H1 (cell line): ENCODE measurements around the gene MMP19. TPM values are rescaled to one million over a fixed set of nuclear protein-coding genes. Genes with fewer than 3 reads are reported as not detected.

ENCODE experiments used
- CTCF ChIA-PET: fragments of 300-600 bp; sonication (Branson Sonifier 250); formaldehyde crosslinking; loops from one replicate; lab custom pipeline; 2021; ENCODE audit not compliant: partially characterized antibody; lab: Charles Lee
- POLR2A ChIA-PET: fragments of 300-600 bp; sonication (Branson Sonifier 250); formaldehyde crosslinking; loops from one replicate; lab custom pipeline; 2021; ENCODE audit warnings: inconsistent platforms; ENCODE audit not compliant: partially characterized antibody; lab: Charles Lee
- DNase-seq, 2 experiments: peaks; one replicate each; pipeline versions ENCODE4 v3.0.0 to v3.0.0-alpha.2; 2010 to 2022; ENCODE audit warnings: low spot score in 2 of 2, low read depth in 1 of 2, mixed read lengths in 1 of 2
- FAIRE-seq: peaks from 2 replicates; lab custom pipeline; 2011; peaks lifted over from hg19 to GRCh38; lab: Jason Lieb, UNC
- H2AFZ ChIP-seq: 2 replicates; pipeline ENCODE4 v1.8.1; 2012; ENCODE audit warnings: low read length, inconsistent platforms
- H2AK5ac ChIP-seq: 2 replicates; pipeline ENCODE4 v1.6.1; 2013; ENCODE audit warnings: low read depth, low read length
- H2BK120ac ChIP-seq: replicated peaks from 2 replicates; pipeline ENCODE3; 2013; ENCODE audit warnings: low read depth, low read length, inconsistent platforms
- H2BK12ac ChIP-seq: 2 replicates; pipeline ENCODE4 v1.6.1; 2013; ENCODE audit warnings: low read depth, low read length
- H2BK15ac ChIP-seq: 2 replicates; pipeline ENCODE4 v1.6.1; 2013; ENCODE audit warnings: low read length
- H2BK20ac ChIP-seq: 2 replicates; pipeline ENCODE4 v1.6.1; 2013; ENCODE audit warnings: low read length
- H2BK5ac ChIP-seq: 2 replicates; pipeline ENCODE4 v1.6.1; 2013; ENCODE audit warnings: low read depth, low read length
- H3K14ac ChIP-seq: 2 replicates; pipeline ENCODE4 v1.6.1; 2013; ENCODE audit warnings: inconsistent platforms; ENCODE audit not compliant: insufficient read length
- H3K18ac ChIP-seq: 2 replicates; pipeline ENCODE4 v1.6.1; 2013; ENCODE audit warnings: low read length; ENCODE audit errors: extremely low read depth
- H3K23ac ChIP-seq: 2 replicates; pipeline ENCODE4 v1.6.1; 2013; ENCODE audit warnings: inconsistent platforms; ENCODE audit not compliant: insufficient read length
- H3K23me2 ChIP-seq: 2 replicates; pipeline ENCODE4 v1.6.1; 2013; ENCODE audit warnings: low read depth, low read length
- H3K27ac ChIP-seq: 2 replicates; pipeline ENCODE4 v1.6.1; 2011; ENCODE audit warnings: low read depth, low read length, inconsistent platforms
- H3K27me3 ChIP-seq, 4 experiments: replicated peaks in 1 of 4; 1 replicate in 1 of 4; 2 replicates in 3 of 4; pipeline versions ENCODE4 v1.6.1 to v1.8.1; 2011 to 2013; ENCODE audit warnings: low read length in 3 of 4, mild to moderate bottlenecking in 3 of 4, inconsistent platforms in 2 of 4, mixed read lengths in 2 of 4, moderate library complexity in 1 of 4; ENCODE audit not compliant: control insufficient read depth in 3 of 4, insufficient read depth in 3 of 4; ENCODE audit errors: extremely low read depth in 1 of 4
- H3K36me3 ChIP-seq, 4 experiments: 2 replicates each; pipeline versions ENCODE4 v1.6.1 to v1.8.1; 2011 to 2013; ENCODE audit warnings: mild to moderate bottlenecking in 4 of 4, low read length in 3 of 4, moderate library complexity in 2 of 4, control low read depth in 1 of 4, inconsistent platforms in 1 of 4; ENCODE audit not compliant: insufficient read depth in 4 of 4, control insufficient read depth in 2 of 4
- H3K4ac ChIP-seq: replicated peaks from 2 replicates; pipeline ENCODE3; 2013; ENCODE audit warnings: low read length, low read depth, mixed read lengths, inconsistent platforms; ENCODE audit not compliant: insufficient read length
- H3K4me1 ChIP-seq, 4 experiments: replicated peaks in 1 of 4; 1 replicate in 1 of 4; 2 replicates in 3 of 4; pipeline versions ENCODE4 v1.6.1 to v1.8.1; 2011 to 2013; ENCODE audit warnings: low read length in 3 of 4, inconsistent platforms in 2 of 4, mixed read lengths in 1 of 4; ENCODE audit not compliant: insufficient read depth in 4 of 4, control insufficient read depth in 3 of 4
- H3K4me2 ChIP-seq, 2 experiments: 2 replicates each; pipeline versions ENCODE4 v1.6.1 to v1.8.1; 2011 to 2013; ENCODE audit warnings: low read depth in 2 of 2, low read length in 2 of 2, control low read depth in 1 of 2, inconsistent platforms in 1 of 2, mild to moderate bottlenecking in 1 of 2; ENCODE audit not compliant: insufficient read depth in 1 of 2
- H3K4me3 ChIP-seq, 4 experiments: fragments of 200-600, 300-600 bp in 1 of 4; sonication (generic), shearing (Covaris generic), sonication (Bioruptor Twin) in 1 of 4; 2 replicates each; pipeline versions ENCODE4 v1.5.1 to v1.8.1; 2011 to 2016; ENCODE audit warnings: low read length in 4 of 4, low read depth in 3 of 4, control low read depth in 2 of 4, inconsistent platforms in 2 of 4, mild to moderate bottlenecking in 2 of 4, mixed read lengths in 1 of 4, moderate library complexity in 1 of 4; ENCODE audit not compliant: insufficient read depth in 2 of 4; ENCODE audit errors: extremely low read depth in 1 of 4
- H3K56ac ChIP-seq: replicated peaks from 2 replicates; pipeline ENCODE3; 2013; ENCODE audit warnings: low read depth, mild to moderate bottlenecking, mixed read lengths, low read length, inconsistent platforms; ENCODE audit not compliant: insufficient read length
- H3K79me1 ChIP-seq: 2 replicates; pipeline ENCODE4 v1.6.1; 2013; ENCODE audit warnings: low read depth, low read length, control low read depth
- H3K79me2 ChIP-seq, 2 experiments: 2 replicates each; pipeline versions ENCODE4 v1.6.1 to v1.8.1; 2012 to 2013; ENCODE audit warnings: low read length in 2 of 2, mild to moderate bottlenecking in 2 of 2, inconsistent platforms in 1 of 2; ENCODE audit not compliant: insufficient read depth in 2 of 2, control insufficient read depth in 1 of 2
- H3K9ac ChIP-seq, 4 experiments: replicated peaks in 1 of 4; 1 replicate in 1 of 4; 2 replicates in 3 of 4; pipeline versions ENCODE4 v1.6.1 to v1.8.1; 2011 to 2013; ENCODE audit warnings: low read depth in 3 of 4, low read length in 3 of 4, control low read depth in 2 of 4, mild to moderate bottlenecking in 2 of 4, moderate library complexity in 2 of 4, inconsistent platforms in 1 of 4; ENCODE audit errors: extremely low read depth in 1 of 4
- H3K9me3 ChIP-seq, 2 experiments: 2 replicates each; pipeline versions ENCODE4 v1.6.1 to v1.8.1; 2012 to 2013; ENCODE audit warnings: mild to moderate bottlenecking in 2 of 2, moderate library complexity in 2 of 2, control low read depth in 1 of 2, inconsistent platforms in 1 of 2, low read depth in 1 of 2, low read length in 1 of 2, mixed read lengths in 1 of 2; ENCODE audit not compliant: insufficient read depth in 2 of 2
- H4K20me1 ChIP-seq, 2 experiments: replicated peaks in 1 of 2; 2 replicates each; pipeline versions ENCODE3 to v1.8.1; 2011 to 2013; ENCODE audit warnings: inconsistent platforms in 2 of 2, low read length in 2 of 2, mild to moderate bottlenecking in 1 of 2; ENCODE audit not compliant: insufficient read depth in 2 of 2, control insufficient read depth in 1 of 2
- H4K5ac ChIP-seq: 2 replicates; pipeline ENCODE4 v1.6.1; 2013; ENCODE audit warnings: low read length, low read depth, mixed read lengths, inconsistent platforms; ENCODE audit not compliant: insufficient read length
- H4K8ac ChIP-seq: 2 replicates; pipeline ENCODE4 v1.8.0; 2013; ENCODE audit warnings: mild to moderate bottlenecking, moderate library complexity, low read length, inconsistent platforms; ENCODE audit not compliant: insufficient read depth; ENCODE audit errors: extremely low read depth
- H4K91ac ChIP-seq: replicated peaks from 2 replicates; pipeline ENCODE3; 2013; ENCODE audit warnings: low read length, mixed read lengths, inconsistent platforms; ENCODE audit not compliant: insufficient read length
- BACH1 ChIP-seq: IDR thresholded peaks from 2 replicates; pipeline ENCODE4 v1.6.1; 2012; ENCODE audit warnings: low read length, improper control_type of control experiment
- POU5F1 ChIP-seq: IDR thresholded peaks from 2 replicates; pipeline ENCODE4 v1.6.1; 2011; ENCODE audit warnings: low read depth, mild to moderate bottlenecking, low read length, moderate library complexity
- TEAD4 ChIP-seq: IDR thresholded peaks from 2 replicates; pipeline ENCODE4 v1.6.1; 2012; ENCODE audit warnings: low read depth, low read length, inconsistent platforms, mixed read lengths
- WGBS, 2 experiments: shearing (Covaris generic) in 1 of 2; methylation state at CpG; one replicate each; pipeline versions ENCODE4 v1.1.6 to v1.1.7; 2013 to 2015; ENCODE audit warnings: low lambda C conversion rate in 2 of 2, mixed read lengths in 2 of 2, inconsistent platforms in 1 of 2, low coverage in 1 of 2, missing lambda C conversion rate in 1 of 2; ENCODE audit not compliant: insufficient replicate concordance in 2 of 2, insufficient coverage in 1 of 2, insufficient read length in 1 of 2; ENCODE audit errors: extremely low coverage in 1 of 2, missing lambda C conversion rate in 1 of 2; 5-methylcytosine and 5-hydroxymethylcytosine counted together
- polyA plus RNA-seq, 7 experiments: library from polyadenylated mRNA; depleted of rRNA in 3 of 7; stranded (reverse) in 5 of 7; unstranded in 2 of 7; fragments of >200 nt in 5 of 7; fragments of 200-250 nt in 2 of 7; gene quantifications; 1 replicate in 5 of 7; 2 replicates in 1 of 7; 4 replicates in 1 of 7; pipeline versions ENCODE4 v1.2.1 to v1.2.3, GENCODE V29; 2011 to 2013; ENCODE audit warnings: missing spikeins in 2 of 7, mixed read lengths in 2 of 7
- total RNA-seq: library from RNA; stranded (reverse); fragmentation: NEBNext Ultra II Directional; extraction: Animal tissue kit (Norgen Biotek cat#: 25700); gene quantifications from 2 replicates; pipeline ENCODE4 v1.2.1, GENCODE V29; 2021

Gene MMP19
- total and polyA plus RNA-seq, 2 of the 8 experiments (the other 6 are each of a cell fraction or from before 2014, with no cell fraction given), result 2.7 to 3.3 TPM

GRCh38 chr12:55850893-55851292, 8.2 kb upstream of the MMP19 start:
- H3K9me3 ChIP-seq, result no peaks in the 10 kb centered on the region
- H3K18ac ChIP-seq, result no peak overlapping the region
- TF ChIP-seq BACH1 (0 out of 2 replicates have a peak, but pooled peaks have one; percentile 39), POU5F1 (no peak), TEAD4 (peak; percentile 81; the same call in 1 of the 2 replicates)
- no peak overlapping the region for H4K5ac ChIP-seq
- no peak overlapping the region for H3K27ac ChIP-seq
- no peak overlapping the region for H2BK5ac ChIP-seq
- H3K27me3 ChIP-seq, result no peaks in the 10 kb centered on the region
- no peak overlapping the region for H2BK120ac ChIP-seq
- H2BK15ac ChIP-seq, result no peak overlapping the region
- DNase-seq (no peak), FAIRE-seq (no peak)
- no peaks in the 10 kb centered on the region for H4K20me1 ChIP-seq
- H3K23ac ChIP-seq, result no peak overlapping the region
- no peak overlapping the region for H4K91ac ChIP-seq
- H3K79me2 ChIP-seq, result no peaks in the 10 kb centered on the region
- no peak overlapping the region for H2AK5ac ChIP-seq
- H4K8ac ChIP-seq, result no peak overlapping the region
- H2AFZ ChIP-seq, result peak overlapping the region; percentile 2; the same call in 1 of the 2 replicates
- no peaks in the 10 kb centered on the region for H3K36me3 ChIP-seq
- H3K4ac ChIP-seq, result no peak overlapping the region
- no peaks in the 10 kb centered on the region for H3K23me2 ChIP-seq
- no peak overlapping the region for H2BK20ac ChIP-seq
- H3K9ac ChIP-seq, result no peak overlapping the region
- H3K4me1 ChIP-seq, result no peaks in the 10 kb centered on the region; a peak in 1 of 7 replicates
- H3K79me1 ChIP-seq, result no peaks in the 10 kb centered on the region
- ChIA-PET POLR2A (interaction anchor here (0.6 to 0.7 kb wide), 2 partner anchors 22 to 114 kb away, joined by 3 read pairs; no protein-coding TSS in a partner anchor), CTCF (interaction anchor here (0.5 kb wide), 1 partner anchor 21 kb away, joined by 3 read pairs; the partner anchor contains the start of gene DNAJC14)
- no peak overlapping the region for H3K4me3 ChIP-seq
- no peak overlapping the region for H3K14ac ChIP-seq
- WGBS, 2 experiments, result 89% methylated on average over 3 of the region's 3 CpGs; no CpG with 5 or more reads in 1 of the 2 experiments
- H3K56ac ChIP-seq, result no peak overlapping the region
- H3K4me2 ChIP-seq, result no peak overlapping the region
- no peak overlapping the region for H2BK12ac ChIP-seq
